NOMO-1 treated with dmso at 0.1 percent for 144 hours (cell line): ENCODE measurements around the gene GABRB1.

Source experiments
- DNase-seq: peaks from one replicate; lab custom pipeline; 2025; ENCODE audit not compliant: unreplicated experiment; lab: John Stamatoyannopoulos, UW

The GABRB1 gene

DNA sequence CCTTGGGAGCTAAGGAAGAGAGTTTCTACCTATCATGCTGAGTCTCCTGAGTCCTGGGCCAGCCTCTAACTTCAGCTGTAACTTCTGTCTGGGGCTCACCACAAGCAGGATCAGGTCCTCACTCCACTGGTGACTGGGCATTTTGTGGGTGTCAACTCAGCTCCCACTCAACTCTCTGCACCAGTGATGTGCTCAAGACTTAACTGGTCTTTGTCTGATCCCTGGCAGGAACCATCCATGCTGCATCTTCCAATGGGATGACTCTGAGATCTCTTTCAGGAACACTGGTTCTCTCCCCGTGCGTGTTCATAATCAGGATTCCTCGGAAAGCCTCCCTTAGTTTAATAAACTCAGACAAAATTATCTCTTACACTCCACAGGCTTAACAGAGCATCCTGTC lies 349.8 kb downstream of the GABRB1 start:
- no peak for DNase-seq

DNA sequence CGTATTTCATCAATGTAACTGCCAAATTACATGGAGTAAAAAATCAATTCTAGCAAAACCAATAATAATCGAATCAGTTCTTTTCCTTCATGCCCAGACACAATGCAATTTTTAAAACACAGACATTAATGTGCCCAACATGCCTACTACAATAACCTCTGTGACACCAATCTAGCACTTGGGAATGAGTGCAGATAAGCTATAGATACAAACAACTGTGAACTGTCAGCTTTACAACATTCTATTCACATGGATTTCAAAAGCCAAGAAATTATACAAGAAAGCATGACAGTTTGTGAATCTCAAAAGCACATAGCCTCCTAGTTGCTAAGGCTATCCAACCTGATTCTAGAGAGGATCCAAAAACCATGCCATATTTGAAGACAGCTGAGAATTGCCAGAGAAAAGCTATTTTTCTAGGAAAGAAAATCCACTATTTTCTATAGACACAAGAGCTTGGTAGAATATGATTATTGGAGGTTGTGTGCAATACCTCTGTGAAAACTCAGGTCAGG lies 351.5 kb downstream of the GABRB1 start:
- no peak for DNase-seq

GRCh38 chr4:47383829-47384427 lies 352.6 kb downstream of the GABRB1 start:
- DNase-seq: no peak

GRCh38 chr4:47386146-47386545 lies 354.8 kb downstream of the GABRB1 start:
- DNase-seq: no peak

GRCh38 chr4:47386561-47387235 lies 355.3 kb downstream of the GABRB1 start:
- DNase-seq: no peak

- DNase-seq: no peak
Observed at GRCh38 chr4:47390428-47391125, 359.2 kb downstream of the GABRB1 start.

DNA sequence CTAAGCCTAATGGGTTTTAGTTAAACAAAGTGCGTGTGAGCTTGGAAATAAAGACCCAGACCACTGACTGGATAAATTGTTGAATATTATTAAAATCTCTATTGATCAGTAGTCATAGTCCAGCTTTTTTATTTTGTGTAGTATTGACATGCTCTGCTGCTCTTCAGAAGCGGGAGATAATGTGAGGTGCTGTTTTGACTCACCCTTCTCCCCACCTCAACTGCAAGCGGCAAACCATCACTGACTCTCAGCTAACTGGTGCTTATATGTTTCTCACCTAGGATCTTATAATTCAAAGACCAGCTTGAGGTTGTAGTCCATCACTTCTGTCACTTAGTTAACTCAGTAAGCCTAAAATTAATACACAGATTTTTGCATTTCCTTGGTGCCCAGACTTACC lies 359.9 kb downstream of the GABRB1 start:
- no peak for DNase-seq

DNA sequence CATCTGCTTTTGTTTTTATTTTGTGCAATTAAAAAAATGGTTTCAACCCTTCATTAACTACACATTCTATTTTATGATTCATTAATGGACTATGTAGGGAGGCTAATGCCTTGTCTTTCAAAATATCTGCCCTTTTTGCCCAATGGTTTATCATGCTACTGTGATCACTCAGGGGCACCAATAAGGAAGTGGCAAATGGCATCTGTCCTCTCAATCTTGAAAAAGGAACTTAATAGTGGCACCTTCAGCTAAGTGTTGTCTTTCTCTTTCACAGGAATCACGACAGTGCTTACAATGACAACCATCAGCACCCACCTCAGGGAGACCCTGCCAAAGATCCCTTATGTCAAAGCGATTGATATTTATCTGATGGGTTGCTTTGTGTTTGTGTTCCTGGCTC lies 375.0 kb downstream of the GABRB1 start:
- DNase-seq: no peak

DNA sequence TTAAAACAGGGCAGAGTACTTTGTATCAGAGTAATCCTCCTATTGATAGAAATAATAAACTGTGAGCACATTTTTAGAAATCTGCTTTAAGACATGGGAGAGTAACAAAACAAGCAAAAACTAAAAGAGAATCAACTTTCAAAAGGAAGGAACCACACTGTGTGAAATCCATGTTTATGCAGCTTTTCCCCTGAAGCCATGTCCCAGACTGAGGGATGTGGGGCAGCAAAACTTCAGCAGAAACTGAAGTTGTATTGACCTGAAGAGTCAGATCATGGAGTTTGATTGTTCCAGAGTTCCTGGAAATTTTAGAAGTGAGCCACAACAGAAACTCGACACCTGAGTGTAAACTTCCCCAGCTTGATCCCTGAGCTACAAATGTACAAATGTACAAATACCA lies 378.9 kb downstream of the GABRB1 start:
- DNase-seq: no peak

DNA sequence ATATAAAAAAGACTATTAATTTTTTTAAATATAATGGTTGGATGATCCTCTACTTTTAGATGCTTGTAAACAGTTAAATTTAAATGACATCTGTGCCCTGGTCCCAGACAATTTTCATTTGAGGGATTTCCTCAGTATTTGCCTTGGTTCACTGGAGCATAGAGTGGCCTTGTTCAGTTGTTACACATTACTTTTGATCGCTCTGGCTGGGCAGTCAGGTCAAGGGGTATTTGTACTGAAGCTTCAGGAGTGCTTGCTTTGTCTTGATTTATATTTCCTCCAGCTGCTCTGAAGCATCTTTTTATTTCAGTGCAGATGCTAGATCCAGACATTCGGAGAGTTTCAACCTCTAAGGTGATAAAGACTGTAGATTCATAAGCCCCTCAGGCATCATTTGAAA lies 382.2 kb downstream of the GABRB1 start:
- DNase-seq: no peak

DNA sequence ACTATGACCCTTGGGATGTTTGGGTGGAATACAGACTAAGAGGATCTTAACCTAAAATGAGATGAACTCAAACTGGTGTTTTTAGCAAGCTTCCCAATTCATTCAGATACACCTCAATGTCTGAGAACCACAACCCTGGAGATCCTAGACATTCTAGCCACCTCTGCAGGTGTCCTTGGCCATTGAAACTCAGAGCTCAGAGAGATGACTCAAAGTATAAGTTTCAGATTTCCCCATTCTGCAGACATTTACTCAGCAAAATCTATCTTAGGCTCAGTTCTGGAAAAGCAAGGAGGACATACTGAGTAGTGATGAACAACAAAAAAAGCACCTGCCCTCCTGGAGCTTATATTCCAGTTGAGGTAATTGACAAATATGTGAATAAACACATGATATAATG lies 384.4 kb downstream of the GABRB1 start:
- DNase-seq: no peak

- no peak for DNase-seq
Observed at GRCh38 chr4:47418147-47418546, 386.8 kb downstream of the GABRB1 start.

- no peak for DNase-seq
Observed at GRCh38 chr4:47419296-47419695, 387.9 kb downstream of the GABRB1 start.

DNA sequence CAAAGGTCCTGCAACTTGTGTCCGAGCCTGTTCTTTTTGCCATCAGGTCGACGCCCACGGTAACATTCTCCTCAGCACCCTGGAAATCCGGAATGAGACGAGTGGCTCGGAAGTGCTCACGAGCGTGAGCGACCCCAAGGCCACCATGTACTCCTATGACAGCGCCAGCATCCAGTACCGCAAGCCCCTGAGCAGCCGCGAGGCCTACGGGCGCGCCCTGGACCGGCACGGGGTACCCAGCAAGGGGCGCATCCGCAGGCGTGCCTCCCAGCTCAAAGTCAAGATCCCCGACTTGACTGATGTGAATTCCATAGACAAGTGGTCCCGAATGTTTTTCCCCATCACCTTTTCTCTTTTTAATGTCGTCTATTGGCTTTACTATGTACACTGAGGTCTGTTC lies 394.3 kb downstream of the GABRB1 start:
- no peak for DNase-seq

- no peak for DNase-seq
Observed at GRCh38 chr4:47427935-47428334, 396.6 kb downstream of the GABRB1 start.

- no peak for DNase-seq
Observed at GRCh38 chr4:47432749-47433148, 401.4 kb downstream of the GABRB1 start.

GRCh38 chr4:47434931-47435330 lies 403.6 kb downstream of the GABRB1 start:
- no peak for DNase-seq

DNA sequence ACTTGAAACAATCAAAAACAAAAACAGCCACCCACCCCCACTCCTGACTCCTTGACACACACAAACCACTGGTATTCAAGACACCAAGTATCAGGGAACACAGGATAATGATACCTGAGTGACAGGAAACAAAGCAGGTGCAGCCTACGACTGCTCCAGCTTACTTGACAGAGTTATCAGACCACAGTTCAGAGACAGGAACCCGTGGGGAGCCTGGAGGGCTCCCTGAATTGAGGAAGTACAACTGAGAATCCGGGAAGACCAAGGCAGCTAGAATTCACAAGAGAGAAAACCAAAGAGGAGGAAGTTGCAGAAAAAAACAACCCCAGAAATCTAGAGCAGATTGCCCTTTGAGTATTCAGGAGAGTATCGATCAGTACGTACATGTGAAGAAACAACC lies 411.6 kb downstream of the GABRB1 start:
- DNase-seq: peak; percentile 68

DNA sequence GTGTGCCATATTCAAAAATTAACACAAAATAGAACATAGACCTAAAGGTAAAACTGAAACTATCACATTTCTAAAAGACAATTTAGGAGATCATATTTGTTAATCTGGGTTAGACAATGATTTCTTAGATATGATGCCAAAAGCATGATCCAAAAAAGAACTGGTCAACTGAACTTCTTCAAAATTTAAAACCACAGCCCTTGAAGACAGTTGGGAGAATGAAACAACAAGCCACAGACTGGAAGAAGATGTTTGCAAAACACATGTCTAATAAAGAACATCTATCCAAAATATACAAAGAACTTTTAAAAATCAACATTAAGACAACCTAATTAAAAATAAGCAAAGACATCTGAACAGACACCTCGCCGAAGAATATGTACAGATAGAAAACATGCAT lies 412.7 kb downstream of the GABRB1 start:
- no peak for DNase-seq

GRCh38 chr4:47451657-47452056 lies 420.3 kb downstream of the GABRB1 start:
- no peak for DNase-seq

DNA sequence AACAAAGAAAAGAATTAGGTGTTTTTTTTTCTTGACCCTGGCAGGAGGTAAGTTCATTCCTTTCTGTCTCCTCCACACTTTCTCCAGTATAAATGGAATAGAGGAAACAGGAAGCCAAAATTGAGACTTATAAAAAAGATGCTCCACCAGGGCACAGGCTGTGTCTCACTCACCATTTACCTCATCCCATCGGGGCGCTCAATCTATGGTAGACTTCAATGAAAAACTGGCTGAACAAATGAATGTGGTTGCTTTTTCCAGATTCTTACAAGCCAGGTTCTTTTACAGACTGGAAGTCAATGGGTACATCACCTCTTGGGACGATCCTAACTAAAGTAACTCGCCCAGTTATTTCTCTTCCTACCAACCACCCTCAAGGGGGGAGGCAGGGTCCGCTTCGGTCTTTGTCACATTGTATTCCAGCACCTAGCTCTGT lies 431.4 kb downstream of the GABRB1 start:
- DNase-seq: no peak
